ENCODE data around the gene HDGF. TPM values are rescaled to one million over a fixed set of nuclear protein-coding genes. Genes with fewer than 3 reads are reported as not detected.
A peak's percentile ranks its signal among the peaks of the same experiment; 100 is the strongest.

The HDGF gene
- total RNA-seq = 153 TPM

- DNase-seq (ENCODE audit: low spot score in 2 of 2) = no peak
- no peaks in the 10 kb centered on the region for H3K36me3 ChIP-seq
- no peaks in the 10 kb centered on the region for H3K9me3 ChIP-seq
- H3K4me3 ChIP-seq = peak within 1 kb of the TSS; percentile 73 to 91
- H3K27me3 ChIP-seq = no peaks in the 10 kb centered on the region
- intact Hi-C loops (cut with DNase I) = loop anchor here (1.0 kb wide), 3 partner anchors 10 to 23 kb away; partner anchors contain the start of genes ISG20L2, METTL25B, MRPL24 and PRCC
- TF ChIP-seq CTCF (IDR thresholded peaks at IDR 0.05) = peak in 1 of 3 experiments; percentile 1
- peaks cover 11 to 30% of the 10 kb centered on the region in 2 donors for H3K4me1 ChIP-seq
- peak within 1 kb of the TSS; percentile 89 to 99 for H3K27ac ChIP-seq
Measured at GRCh38 chr1:156751451-156751756, at the start of gene HDGF. Gene HDGF, minus strand, starts transcription at chr1:156751675. Its CDS starts 246 bp downstream, at chr1:156751429.

- Histone ChIP-seq H3K27me3 (no peaks in the 10 kb centered on the region), H3K4me3 (no peak overlapping the region), H3K9me3 (no peaks in the 10 kb centered on the region), H3K36me3 (peaks cover 65 to 94% of the 10 kb centered on the region in 2 donors), H3K4me1 (no peaks in the 10 kb centered on the region), H3K27ac (no peak overlapping the region)
- DNase-seq (ENCODE audit: low spot score in 2 of 2) = peak in 1 of 2 donors; percentile 64
- peak; percentile 42 to 51 (median 49) for TF ChIP-seq CTCF (IDR thresholded peaks at IDR 0.05)
- intact Hi-C loops (cut with DNase I) = no loop called here
Measured at GRCh38 chr1:156797212-156797871, 45.9 kb upstream of the HDGF start.

- Histone ChIP-seq H3K4me3 (no peak overlapping the region), H3K27ac (no peak overlapping the region), H3K4me1 (no peaks in the 10 kb centered on the region), H3K27me3 (no peaks in the 10 kb centered on the region), H3K9me3 (no peaks in the 10 kb centered on the region), H3K36me3 (peaks cover 73 to 97% of the 10 kb centered on the region in 2 donors)
- peak in 1 of 2 donors; percentile 43 for DNase-seq (ENCODE audit: low spot score in 2 of 2)
- intact Hi-C loops (cut with DNase I) = no loop called here
- TF ChIP-seq CTCF (IDR thresholded peaks at IDR 0.05) = no peak
Measured at GRCh38 chr1:156796340-156797097, 45.0 kb upstream of the HDGF start.

GRCh38 chr1:156795787-156796186 lies 44.3 kb upstream of the HDGF start:
- intact Hi-C loops (cut with DNase I) = no loop called here
- Histone ChIP-seq H3K4me3 (no peak overlapping the region), H3K27me3 (no peaks in the 10 kb centered on the region), H3K4me1 (no peaks in the 10 kb centered on the region), H3K27ac (no peak overlapping the region), H3K36me3 (peaks cover 74 to 97% of the 10 kb centered on the region in 2 donors), H3K9me3 (no peaks in the 10 kb centered on the region)
- TF ChIP-seq CTCF (IDR thresholded peaks at IDR 0.05) = no peak
- peak in 1 of 2 donors; percentile 35 for DNase-seq (ENCODE audit: low spot score in 2 of 2)

- TF ChIP-seq CTCF (IDR thresholded peaks at IDR 0.05) = no peak
- Histone ChIP-seq H3K9me3 (no peaks in the 10 kb centered on the region), H3K36me3 (peaks cover 74 to 96% of the 10 kb centered on the region in 2 donors), H3K27me3 (no peaks in the 10 kb centered on the region), H3K4me1 (no peaks in the 10 kb centered on the region), H3K27ac (no peak overlapping the region), H3K4me3 (no peak overlapping the region)
- intact Hi-C loops (cut with DNase I) = no loop called here
- peak in 1 of 2 donors; percentile 4 for DNase-seq (ENCODE audit: low spot score in 2 of 2)
Measured at GRCh38 chr1:156795374-156795733, 43.9 kb upstream of the HDGF start.
